EH (cell line): Measurements from ENCODE around the gene KRTAP10-7.
"Not testable (repeated sequence)": the region's sequence is repeated elsewhere in the genome, so short reads cannot be mapped to it uniquely, and the experiment has no call there.

Experiments used
- DNase-seq: peaks from one replicate; pipeline ENCODE4 v3.0.0-alpha.2; 2015; ENCODE audit warnings: low read depth

KRTAP10-7 gene

GRCh38 chr21:44636209-44637017 is 36.0 kb downstream of the KRTAP10-7 start:
- DNase-seq, result no peak

- DNase-seq, result no peak
Observed at GRCh38 chr21:44637018-44637850, 36.8 kb downstream of the KRTAP10-7 start, which contains the start of gene KRTAP10-10. KRTAP10-10 (plus strand) TSS chr21:44637356; CDS start chr21:44637418, 62 bp downstream.

GRCh38 chr21:44637851-44638348 is 37.5 kb downstream of the KRTAP10-7 start:
- DNase-seq, result not testable (repeated sequence)

DNA sequence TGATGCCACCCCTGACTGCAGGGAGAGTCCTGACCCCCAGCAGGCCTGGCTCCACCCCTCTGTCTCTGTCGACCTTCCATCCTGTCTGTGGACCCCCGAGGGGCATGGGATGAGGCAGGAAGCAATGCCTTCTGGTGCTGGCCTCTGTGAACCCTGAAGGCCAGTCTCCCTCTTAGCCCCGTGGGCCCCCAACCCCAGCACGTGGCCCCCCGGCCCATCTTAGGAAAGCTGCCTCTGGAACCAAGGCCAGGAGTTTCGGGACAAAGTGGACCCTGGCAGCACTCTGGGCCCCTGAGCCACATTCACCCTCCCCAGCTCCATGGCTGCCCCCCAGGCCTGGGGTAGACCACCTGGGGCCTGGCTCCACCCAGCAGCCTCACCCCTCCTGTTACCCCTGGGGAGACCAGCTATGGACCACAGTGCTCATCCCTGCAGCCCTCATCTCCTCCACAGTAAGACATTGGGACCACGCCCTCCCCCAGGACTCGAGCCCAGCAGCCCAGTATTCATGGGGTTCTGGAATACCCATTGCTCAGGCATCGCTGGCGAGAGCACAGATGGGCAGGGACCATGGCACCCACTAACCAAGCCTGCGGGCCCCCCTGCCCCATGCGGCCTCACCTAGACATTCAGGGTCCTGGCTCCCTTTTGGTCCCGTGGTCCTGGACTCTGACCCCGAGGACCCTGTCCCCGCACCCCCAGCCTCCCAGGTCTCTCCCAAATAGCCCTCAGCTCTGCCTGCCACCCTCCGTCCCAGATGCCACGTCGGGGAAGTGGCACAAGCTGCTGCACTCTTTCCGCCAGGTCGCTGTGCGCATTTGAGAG is 38.3 kb downstream of the KRTAP10-7 start:
- not testable (repeated sequence) for DNase-seq

GRCh38 chr21:44639331-44639655 is 38.9 kb downstream of the KRTAP10-7 start:
- DNase-seq, result no peak

DNA sequence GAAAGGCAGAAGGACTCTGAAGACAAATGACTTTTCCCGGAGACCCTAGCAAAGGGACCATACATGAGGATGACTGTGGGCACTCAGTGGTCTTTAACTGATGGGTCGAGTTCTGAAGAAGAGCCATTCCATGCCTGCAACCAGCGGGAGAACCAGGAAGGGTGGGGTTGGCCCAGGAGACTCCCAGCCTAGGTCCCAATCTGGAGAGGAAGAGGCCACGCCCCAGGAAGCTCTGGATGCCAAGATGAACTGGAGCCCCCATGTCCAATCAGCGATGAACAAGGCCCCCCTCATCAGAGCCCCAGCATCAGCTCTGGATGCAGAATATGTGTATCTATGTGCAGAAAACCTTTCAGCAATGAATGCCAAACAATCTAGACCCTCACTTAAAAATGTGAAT is 40.4 kb downstream of the KRTAP10-7 start:
- DNase-seq, result no peak

DNA sequence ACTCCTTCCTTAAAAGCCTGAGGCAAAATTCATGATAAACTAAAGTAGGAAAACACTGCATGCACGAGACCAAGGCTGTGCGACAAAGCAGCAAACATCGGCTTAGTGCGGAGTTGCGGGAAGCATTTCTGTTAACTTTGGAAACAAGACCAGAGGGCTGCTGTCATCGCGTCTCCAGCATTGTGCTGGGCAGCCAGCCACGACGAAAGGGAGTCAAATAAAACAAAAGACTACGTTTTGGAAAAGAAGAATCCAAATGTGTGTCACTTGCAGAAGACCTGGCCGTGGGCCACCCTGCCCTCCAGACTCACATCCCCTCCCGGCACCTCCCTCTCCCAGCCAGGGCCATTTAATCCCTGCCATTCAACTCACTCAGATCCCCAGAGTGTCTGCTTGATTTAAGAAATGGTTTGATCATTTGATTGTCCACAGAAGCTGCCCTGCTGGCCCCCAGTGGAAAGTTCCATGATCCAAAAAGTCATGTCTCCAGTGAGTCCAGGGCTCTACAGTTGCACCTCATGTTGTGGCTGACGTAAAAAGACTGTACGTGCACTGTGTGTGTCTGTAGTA is 43.4 kb downstream of the KRTAP10-7 start:
- DNase-seq, result no peak

- no peak for DNase-seq
Observed at GRCh38 chr21:44644878-44645277, 44.5 kb downstream of the KRTAP10-7 start.

- not testable (repeated sequence) for DNase-seq
Observed at GRCh38 chr21:44646366-44647221, 46.2 kb downstream of the KRTAP10-7 start, which contains the start of gene KRTAP10-11. KRTAP10-11 (plus strand) TSS chr21:44646414; CDS start chr21:44646459, 45 bp downstream.

- no peak for DNase-seq
Observed at GRCh38 chr21:44647222-44647552, 46.8 kb downstream of the KRTAP10-7 start.

GRCh38 chr21:44648557-44649311 is 48.3 kb downstream of the KRTAP10-7 start:
- no peak for DNase-seq

DNA sequence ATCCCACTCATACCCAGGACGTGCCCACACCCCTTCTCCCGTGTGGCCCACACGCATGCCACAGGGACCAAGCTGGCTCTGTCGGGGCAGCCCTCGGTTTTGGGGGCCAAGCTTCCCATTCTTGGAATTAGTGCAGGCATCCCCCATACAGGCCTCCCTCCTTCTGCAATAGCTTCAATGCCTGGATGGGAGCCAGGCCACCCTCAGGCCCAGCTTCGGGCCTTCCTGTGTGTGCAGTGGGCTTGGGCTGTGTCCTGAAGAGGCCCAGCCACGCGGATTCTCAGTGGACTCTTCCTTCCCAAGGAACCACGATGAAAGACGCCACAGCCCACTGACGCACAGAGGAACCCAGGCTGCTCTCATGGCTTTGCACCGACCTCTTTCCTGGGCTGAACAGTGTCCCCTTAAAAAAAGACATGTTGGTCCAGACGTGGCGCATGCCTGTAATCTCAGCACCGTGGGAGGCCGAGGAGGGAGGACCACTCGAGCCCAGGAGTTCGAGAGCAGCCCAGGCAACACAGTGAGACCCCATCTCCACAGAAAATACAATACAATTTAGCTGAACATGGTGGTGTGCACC is 49.2 kb downstream of the KRTAP10-7 start:
- no peak for DNase-seq

GRCh38 chr21:44650265-44650972 is 50.0 kb downstream of the KRTAP10-7 start:
- DNase-seq, result no peak

DNA sequence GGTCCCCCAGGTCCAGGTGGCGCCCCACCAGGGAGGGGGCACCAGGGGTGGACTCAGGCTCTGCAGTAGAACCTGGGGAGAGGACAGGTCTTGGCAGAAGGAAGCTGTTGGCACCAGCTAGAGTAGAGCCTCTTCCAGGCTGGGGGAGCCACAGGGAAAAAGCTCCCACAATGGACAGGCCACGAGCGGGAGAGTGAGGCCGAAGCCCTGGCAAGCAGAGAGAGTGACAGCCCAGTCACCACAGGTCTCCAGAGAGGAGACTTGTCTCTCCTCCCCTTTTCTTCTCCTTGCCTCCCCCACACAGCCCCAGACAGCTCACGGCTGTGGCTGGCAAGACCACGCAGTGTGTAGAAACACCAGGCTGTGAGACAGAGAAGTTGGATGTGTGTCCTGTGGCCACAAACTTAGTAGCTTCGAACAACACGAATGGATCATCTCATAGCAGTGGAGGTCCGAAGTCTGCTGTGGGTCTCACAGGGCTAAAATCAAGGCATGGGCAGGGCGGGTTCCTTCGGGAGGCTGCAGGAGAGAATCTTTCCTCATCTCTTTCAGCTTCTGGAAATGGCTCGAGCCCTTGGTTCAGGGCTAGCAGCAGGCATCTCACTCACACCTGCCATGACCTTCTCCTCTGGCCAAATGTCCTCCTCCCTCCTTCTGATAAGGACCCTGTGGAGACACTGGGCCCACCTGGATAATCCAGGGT is 50.7 kb downstream of the KRTAP10-7 start:
- DNase-seq, result no peak
